GM19193 (cell line): ENCODE measurements around the gene ZNF136.
A peak's percentile ranks its signal among the peaks of the same experiment; 100 is the strongest.

ENCODE experiments used
- POLR2A ChIP-seq: IDR thresholded peaks from 4 replicates; pipeline ENCODE4 v1.6.1; 2011; ENCODE audit not compliant: insufficient read depth, insufficient read length; ENCODE audit errors: extremely low read depth

Gene ZNF136

DNA sequence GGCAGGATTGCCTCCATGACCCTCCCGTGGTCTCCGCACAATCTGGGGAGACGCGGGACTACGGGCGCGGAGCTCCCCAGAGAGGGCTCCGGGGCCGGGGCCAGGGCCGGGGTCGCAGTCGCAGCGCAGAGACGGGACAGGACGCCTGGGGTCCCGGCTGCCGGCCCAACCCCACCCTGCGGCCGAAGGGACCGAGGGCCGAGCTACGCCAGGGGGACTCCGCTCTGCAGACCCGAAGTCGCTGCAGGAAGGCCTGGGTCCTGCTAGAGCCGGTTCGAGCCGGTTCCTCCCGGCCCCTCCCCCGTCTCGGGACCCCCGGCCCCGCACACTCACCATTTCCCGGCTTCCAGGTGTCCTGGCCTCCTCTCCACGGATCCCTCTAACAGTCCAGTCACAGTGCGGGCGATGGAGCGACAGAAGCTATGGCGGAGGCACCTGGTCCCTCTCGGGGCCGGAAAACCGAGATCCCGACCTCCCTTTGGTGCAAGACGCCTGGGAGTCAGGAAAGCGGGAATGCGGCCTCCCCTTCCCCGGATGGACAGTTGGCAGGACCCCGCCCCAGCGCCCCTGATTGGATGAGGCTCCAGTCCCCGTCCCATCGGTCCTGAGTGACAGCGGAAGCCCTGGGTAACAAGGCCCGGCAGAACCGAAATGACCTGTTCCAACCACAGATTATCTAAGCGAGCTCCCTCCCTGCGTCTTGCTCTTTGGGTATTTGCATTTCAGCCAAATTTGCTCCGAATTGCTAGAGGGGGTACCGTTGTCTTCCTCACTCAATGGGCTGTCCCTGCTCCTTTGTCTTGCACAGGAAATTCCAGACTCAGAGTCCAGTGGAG, 6.5 kb upstream of the ZNF136 start, which contains the start of gene ZNF625:
TSS of gene ZNF625 (minus strand) at position 512 of the 836 bp plus-strand sequence. CDS start at position 336, 176 bp downstream.
- TF ChIP-seq POLR2A: peak; percentile 32

DNA sequence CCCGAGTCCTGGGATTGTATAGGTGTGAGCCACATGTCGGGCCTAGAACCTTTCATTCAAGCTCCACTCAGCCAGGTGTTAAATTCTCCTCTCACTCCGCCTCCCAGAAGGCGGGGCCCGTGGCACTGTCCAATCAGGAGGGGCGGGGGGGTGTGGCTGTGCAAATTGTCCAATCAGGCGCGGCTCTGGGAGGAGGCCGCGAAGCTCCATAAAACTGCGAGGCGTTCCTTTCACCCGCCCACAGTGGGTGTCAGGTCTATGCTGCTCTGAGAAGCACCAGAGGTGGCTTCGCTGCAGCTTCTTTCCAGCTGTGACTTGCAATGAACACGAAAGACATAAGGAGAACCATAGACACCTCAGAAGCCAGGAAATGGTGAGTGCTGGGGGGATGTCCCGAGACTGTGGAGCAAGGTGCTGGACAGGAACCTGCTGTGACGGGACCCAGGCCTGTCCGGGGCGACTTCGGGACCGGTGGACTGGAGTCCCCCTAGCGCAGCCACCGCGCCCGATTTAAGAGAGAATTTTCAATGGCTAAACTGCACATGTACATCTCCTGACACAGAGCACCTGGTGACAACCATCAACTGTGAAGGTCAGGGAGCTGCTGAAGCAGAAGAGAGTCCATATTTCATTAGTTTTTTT, 3.0 kb upstream of the ZNF136 start:
- TF ChIP-seq POLR2A: no peak

DNA sequence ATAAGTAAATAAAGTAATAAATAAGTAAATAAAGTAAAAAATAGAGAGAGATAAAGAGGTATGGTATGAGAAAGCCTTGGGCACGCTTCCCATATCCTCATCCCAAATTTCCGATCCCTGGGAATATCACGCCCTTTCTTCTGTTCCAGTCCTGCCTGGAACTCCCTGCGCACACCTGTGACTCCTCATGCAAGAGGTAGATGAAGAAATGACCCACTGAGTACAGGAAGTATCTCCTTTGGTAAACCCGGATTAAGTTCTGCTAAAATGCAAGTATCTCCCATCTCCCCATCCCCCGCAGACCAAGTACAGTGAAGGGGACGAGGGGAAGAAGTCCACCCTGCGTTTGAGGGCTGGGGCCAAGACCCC, 399 bp upstream of the ZNF136 start:
- no peak for TF ChIP-seq POLR2A

DNA sequence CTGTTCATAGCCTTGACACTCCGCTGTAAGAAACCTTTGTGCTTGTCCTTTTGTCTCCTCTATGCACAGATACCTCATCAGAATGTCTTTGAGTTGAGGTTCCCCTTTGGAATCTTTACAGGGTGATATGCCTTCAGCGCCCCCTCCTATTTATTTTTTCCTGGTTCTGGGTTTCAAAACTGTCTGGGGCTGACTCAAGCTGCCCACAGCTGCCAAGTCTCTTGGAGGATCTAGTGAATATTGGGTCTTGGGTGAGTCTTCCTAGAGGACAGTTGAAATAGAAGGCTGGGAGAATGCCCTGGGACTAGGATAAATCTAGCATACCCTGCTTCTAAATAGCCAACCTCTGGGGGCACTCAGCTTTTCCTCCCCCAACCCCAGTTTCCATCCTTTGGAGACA, 930 bp downstream of the ZNF136 start:
- TF ChIP-seq POLR2A: no peak

DNA sequence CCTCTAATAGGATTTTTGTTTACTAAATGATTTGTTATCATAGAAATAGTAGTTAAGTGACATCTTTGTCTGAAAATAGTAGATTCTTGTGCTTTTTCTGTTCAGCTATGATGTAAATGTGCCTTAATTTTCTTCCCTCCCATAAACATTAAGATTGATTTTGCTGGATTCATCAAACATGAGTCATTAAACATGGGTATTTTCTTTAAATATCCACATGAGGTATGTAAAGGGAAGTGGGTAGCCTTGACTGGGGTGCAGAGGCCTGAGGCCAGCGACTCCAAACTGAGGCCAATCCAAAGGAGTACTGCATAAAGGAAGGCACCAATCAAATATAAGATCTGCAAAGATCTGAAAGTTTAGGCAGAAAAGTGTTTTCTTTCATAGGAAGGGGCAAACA, 3.7 kb downstream of the ZNF136 start:
- TF ChIP-seq POLR2A: no peak

DNA sequence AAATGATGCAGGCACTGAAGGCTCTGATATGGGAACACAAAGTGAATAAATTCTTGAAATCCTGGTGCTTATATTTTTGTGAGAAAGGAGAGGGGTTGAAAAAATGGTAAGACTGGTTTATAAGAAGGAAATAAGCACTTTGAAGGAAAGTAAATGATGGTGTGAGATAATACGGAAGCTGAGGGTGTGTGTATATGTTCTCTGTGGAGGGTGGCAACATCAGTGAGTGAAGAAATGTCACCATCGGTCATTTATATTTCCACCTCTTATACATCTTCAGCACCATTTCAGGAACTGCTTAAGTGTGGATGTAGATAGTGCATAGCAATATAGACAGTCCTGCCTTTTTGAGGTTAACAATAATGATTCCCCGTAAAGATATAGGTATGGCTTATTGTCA, 17.5 kb downstream of the ZNF136 start:
- TF ChIP-seq POLR2A: no peak

DNA sequence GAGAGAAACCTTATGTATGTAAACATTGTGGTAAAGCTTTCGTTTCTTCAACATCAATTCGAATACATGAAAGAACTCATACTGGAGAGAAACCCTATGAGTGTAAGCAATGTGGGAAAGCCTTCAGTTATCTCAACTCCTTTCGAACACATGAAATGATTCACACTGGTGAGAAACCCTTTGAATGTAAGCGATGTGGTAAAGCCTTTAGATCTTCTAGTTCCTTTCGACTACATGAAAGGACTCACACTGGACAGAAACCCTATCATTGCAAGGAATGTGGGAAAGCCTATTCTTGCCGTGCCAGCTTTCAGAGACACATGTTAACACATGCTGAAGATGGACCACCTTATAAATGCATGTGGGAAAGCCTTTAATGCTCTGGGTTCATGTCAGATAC, 24.7 kb downstream of the ZNF136 start:
- TF ChIP-seq POLR2A: no peak

DNA sequence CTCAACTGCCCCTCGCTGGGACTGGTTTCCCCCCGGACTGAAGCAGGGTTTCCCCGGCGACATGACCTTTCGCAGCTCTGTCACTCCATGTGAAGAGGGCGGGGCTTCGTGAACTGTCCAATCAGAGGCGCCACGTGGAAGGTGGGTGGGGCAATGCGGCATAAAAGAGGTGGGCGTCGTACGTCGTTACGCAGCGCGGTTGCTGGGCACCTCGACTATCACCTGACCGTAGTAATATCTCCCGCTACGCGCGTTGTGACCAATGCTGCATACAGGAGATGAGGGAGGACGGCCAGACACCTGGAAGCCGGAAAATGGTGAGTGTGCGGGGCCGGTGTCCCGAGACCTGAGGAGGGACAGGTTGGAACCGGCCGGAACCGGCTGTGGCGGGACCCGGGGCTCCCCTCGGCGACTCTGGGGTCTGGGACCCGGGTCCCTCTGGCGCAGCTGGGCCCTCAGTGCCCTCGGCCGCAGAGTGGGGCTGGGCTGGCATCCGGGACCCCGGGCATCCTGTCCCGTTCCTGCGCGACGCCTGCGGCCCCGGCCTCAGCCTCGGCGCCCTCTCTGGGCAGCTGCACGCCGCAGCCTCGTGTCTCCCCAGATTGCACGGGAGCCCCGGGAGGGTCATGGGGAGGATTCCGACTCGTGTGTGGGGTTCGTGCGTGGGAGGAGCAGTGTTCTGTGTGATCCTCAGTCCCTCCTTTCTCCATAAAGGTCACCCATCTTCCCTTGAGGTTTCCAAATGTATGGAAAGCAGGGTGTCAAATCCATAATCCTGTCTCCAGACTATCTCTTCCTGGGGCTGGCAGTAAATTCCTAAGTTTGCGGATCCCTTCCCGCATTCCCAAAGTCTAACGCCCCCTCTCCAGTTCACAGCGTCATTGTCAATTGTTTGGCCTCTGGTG, 32.2 kb downstream of the ZNF136 start:
- TF ChIP-seq POLR2A: no peak

DNA sequence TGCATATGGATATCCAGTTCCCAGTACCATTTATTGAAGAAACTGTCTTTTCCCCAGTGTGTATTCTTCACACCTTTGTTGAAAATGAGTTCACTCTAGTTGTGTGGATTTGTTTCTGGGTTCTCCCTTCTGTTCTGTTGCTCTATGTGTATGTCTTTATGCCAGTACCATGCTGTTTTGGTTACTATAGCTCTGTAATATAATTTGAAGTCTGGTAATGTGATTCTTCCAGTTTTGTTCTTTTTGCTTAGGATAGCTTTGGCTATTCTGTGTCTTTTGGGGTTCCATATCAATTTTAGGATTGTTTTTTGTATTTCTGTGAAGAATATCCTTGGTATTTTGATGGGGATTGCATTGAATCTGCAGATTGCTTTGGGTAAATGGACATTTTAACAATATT, 35.2 kb downstream of the ZNF136 start:
- TF ChIP-seq POLR2A: no peak

DNA sequence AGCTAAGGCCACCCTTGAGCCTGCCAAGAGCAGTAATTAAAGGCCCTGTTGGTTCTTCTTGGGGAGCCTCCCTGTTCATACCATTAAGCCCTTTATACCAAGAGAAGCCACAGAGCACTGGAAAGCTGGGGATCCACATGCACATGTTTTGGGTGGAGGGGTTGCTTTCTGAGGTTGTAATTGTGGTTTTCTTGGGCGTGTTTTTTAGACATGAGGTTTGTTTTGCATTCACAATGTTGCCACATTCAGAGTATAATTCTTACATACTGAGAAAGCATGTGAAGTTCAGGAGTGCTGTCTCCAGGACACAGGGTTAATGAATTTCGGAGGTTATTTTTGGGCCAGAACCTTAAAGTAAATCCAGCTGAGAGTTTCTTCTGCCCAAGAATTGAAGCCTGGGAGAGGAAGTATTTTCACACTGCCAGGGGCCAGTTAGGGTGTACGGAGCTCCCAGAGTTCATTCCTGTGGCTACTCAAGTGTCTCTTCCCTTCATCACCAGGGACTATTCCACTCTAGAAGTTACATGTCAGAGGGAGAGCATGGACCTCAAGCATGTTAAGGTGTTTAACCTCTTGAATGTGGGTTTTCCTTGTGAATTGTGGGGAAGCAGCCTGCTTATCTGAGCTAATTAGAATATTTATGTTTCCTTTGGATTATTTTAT, 37.0 kb downstream of the ZNF136 start:
- no peak for TF ChIP-seq POLR2A

DNA sequence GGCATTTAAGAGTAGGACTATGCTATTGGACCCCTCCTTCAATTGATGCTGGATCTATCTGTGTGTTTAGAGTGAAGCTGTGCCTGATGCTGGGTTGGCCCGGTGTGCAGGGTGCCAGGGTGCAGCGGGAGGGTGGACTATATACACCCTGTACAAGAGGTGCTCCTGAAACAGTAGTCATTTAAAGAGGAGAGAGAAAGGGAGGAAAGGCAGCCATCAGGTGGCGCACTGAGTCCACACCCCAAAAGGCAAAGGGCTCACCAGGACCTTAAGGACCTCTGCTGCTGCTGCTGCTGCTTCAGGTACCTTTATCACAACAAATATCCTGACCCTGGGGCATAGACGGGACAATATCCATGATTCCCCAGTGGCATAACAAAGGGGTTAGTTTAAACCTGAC, 39.4 kb downstream of the ZNF136 start:
- TF ChIP-seq POLR2A: no peak

DNA sequence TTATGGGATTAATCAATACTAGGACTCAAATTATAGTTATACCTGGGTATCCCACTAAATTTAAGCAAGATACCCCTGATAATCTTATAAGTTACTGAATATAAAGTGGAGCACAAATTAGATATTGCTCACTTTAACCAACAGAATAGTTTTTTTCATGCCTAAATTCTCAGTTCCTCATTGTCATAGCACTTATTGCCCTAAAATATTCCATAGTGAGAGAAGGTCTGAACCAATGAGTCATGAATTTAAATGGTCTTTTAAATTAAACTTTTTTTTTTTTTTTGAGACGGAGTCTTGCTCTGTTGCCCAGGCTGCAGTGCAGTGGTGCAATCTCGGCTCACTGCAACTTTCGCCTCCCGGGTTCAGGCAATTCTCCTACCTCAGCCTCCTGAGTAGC, 42.4 kb downstream of the ZNF136 start:
- no peak for TF ChIP-seq POLR2A

DNA sequence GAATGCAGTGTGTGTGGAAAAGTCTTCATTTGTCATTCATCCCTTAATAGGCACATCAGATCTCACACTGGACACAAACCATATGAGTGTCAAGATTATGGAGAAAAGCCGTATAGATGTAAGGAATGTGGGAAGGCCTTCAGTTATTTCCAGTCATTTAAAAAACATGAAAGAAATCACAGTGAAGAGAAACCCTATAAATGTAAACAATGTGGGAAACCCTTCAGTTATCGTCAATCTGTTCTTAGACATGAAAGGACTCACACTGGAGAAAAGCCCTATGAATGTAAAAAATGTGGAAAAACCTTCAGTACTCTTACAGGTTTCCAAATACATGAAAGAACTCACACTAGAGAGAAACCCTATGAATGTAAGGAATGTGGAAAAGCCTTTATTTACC, 45.3 kb downstream of the ZNF136 start:
- no peak for TF ChIP-seq POLR2A

DNA sequence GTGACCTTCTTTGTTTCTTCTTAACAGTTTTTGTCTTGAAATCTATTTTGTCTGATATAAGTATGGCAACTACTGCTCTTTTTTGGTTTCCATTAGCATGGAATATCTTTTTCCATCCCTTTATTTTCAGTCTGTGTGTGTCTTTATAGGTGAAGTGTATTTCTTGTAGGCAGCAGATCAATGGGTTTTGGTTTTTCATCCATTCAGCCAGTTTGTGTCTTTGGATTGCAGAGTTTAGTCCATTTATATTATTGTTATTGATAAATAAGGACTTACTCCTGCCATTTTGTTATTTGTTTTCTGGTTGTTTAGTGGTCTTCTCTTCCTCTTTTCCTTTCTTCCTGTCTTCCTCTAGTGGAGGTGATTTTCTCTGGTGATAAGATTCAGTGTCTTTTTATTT, 54.4 kb downstream of the ZNF136 start:
- no peak for TF ChIP-seq POLR2A
